NCI-H774 (cell line): Measurements from ENCODE around the gene ADAM15.

Experiments
- DNase-seq: peaks from one replicate; lab custom pipeline; 2025; lab: John Stamatoyannopoulos, UW

ADAM15 gene

GRCh38 chr1:155051777-155052398 lies 772 bp downstream of the ADAM15 start:
- DNase-seq, result no peak

DNA sequence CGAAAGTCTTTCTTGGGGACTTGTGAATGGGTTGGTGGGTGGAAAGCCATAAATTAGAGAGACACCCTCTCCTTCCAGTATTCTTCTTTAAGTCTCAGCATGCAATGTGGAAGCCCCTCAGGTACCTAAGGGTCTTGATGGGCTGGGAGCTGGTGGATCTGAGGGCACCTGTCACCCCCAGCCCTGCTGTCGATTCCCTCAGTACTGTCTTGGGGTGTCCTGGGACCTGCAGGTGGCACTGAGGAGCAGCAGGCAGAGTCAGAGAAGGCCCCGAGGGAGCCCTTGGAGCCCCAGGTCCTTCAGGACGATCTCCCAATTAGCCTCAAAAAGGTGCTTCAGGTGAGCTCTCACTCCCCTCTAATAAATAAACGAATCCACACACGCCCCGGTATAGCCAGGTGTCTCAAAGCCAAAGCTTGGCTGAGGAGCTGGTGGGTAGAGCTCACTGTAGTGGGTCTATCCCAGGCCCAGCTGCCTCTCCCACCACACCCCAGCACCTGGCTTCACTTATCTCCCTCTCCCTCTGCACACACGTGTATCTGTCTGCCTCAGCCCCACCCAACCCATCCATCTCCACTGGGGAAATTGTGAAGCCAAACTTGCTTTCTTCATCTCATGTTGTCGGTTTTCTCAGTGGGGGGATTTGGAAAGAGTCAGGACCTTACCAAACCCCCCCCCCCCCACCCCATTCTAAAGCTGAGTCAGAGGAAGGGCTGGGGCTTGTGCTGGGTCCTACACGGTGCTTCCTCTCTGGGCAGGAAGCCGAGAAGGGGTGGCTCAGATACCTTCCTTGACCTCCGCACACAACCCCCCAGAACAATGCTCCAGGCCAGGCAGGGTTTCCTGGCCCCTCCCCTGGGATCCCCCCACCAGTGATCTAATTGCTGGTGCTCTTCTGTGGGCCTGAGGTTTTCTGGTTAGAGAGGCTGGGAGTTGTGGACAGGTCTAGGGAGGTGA lies 1.6 kb downstream of the ADAM15 start:
- DNase-seq, result no peak

DNA sequence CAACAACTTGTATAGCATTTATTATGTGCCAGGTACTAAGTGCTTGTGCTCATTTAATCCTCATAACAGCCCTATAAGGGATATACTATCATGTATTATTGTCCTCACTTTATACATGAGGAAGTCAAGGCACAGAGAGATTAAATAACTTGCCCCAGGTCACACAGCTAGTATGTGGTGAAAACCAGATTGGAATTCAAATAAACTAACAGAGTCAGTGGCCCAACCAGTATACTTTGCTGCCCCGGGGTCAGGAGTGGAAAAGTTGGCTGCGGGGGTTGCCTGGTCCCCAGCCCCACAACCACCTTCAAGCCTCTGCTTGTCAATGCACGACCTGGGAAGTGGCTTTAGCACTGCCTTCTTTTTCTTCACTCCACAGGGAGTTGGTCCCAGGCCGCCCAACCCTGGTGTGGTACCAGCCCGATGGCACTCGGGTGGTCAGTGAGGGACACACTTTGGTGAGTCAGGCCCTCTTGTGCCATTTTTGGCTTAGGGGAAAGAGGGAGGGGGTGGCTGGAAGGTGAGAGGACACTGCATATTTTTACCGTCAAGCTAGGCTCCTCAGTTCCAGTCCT lies 2.5 kb downstream of the ADAM15 start:
- DNase-seq, result no peak

DNA sequence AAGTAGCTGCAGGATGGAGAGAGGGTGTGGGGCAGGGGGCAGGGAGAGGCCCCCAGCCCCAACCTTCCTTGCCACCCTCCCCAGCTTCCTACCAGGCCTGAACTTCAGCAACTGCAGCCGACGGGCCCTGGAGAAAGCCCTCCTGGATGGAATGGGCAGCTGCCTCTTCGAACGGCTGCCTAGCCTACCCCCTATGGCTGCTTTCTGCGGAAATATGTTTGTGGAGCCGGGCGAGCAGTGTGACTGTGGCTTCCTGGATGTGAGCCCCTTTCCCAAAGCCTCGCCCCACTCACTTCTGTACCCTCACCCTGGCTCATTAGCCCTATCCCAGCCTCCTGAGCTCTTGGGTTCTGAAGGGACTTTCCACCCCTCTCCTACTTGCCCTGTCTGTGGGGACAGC lies 6.0 kb downstream of the ADAM15 start:
- no peak for DNase-seq

DNA sequence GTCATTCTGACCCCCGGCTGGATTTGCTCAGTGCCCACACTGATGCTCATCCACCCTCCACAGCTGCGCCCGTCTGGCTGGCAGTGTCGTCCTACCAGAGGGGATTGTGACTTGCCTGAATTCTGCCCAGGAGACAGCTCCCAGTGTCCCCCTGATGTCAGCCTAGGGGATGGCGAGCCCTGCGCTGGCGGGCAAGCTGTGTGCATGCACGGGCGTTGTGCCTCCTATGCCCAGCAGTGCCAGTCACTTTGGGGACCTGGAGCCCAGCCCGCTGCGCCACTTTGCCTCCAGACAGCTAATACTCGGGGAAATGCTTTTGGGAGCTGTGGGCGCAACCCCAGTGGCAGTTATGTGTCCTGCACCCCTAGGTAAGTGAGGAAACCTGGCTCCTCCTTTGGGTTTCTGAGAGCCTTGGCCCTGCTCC lies 6.7 kb downstream of the ADAM15 start:
- DNase-seq, result no peak

DNA sequence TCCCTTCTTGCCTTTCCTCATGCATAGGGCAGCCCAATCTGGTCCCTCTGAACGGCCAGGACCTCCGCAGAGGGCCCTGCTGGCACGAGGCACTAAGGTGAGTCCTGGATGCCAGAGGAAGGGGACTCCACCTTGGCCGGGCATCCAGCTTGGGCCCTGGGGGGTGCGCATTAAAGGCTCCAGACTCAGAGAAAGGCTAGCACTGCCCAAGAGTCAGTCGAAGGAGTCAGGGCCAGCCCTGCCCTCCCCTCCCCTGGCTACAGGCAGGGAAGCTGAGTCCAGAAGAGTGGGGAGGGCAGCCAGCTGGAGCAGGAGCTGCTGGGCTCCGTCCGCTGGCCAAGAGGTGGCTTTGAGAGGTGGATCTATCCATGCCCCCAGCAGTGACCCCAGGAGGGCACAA lies 9.6 kb downstream of the ADAM15 start:
- no peak for DNase-seq

DNA sequence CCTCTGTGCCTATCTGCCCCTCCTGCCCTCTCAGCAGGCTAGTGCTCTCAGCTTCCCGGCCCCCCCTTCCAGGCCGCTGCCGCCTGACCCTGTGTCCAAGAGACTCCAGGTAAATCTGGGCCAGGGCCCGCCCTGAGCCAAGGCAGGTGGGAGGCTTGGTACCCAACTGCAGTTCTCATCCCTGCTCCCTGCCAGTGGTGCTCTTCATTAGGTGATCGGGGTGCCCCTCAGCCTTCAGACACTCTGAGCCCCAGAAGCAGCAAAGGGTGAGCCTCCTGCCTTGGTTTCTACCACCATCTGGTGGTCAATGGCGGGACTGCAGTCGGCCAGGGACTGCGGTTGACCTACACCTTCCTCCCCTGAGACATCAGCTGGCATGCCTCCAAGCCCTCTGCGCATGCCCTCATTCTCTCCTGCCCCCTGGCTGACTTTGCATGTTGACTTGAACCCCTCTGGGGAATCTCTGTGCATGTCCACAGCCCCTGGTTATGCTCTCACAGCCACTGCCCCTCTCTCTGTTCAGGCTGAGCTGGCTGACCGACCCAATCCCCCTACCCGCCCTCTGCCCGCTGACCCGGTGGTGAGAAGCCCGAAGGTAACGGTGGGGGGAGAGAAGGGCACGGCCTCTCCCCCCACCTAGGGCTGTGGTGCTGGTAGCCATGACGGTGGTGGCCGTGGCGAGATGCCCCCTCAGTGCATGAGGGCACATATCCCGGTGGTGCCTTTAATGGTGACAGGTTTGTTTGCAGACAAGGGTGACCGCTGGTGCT lies 10.4 kb downstream of the ADAM15 start:
- DNase-seq, result peak; percentile 69

DNA sequence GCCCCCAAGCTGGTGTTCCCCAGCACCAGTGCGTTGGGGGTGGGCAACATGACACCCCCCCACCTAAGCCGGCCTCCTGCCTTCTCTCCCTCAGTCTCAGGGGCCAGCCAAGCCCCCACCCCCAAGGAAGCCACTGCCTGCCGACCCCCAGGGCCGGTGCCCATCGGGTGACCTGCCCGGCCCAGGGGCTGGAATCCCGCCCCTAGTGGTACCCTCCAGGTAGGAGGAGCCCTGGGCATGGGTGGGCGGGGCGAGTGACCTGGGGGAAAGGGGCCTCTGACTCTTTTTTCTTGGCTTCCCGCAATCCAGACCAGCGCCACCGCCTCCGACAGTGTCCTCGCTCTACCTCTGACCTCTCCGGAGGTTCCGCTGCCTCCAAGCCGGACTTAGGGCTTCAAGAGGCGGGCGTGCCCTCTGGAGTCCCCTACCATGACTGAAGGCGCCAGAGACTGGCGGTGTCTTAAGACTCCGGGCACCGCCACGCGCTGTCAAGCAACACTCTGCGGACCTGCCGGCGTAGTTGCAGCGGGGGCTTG lies 11.1 kb downstream of the ADAM15 start:
- DNase-seq, result no peak

- DNase-seq, result no peak
These were observed 11.7 kb downstream of the ADAM15 start for GRCh38 chr1:155062702-155063411.

GRCh38 chr1:155063550-155064110 lies 12.5 kb downstream of the ADAM15 start, which contains the start of gene EFNA4:
TSS of gene EFNA4 (plus strand) at chr1:155063740. CDS start at chr1:155063824, 84 bp downstream.
- DNase-seq, result no peak

- DNase-seq, result no peak
These were observed 13.2 kb downstream of the ADAM15 start for GRCh38 chr1:155064111-155064831.

GRCh38 chr1:155064832-155065429 lies 13.8 kb downstream of the ADAM15 start:
- no peak for DNase-seq

- no peak for DNase-seq
These were observed 15.7 kb downstream of the ADAM15 start for GRCh38 chr1:155066777-155067176.

DNA sequence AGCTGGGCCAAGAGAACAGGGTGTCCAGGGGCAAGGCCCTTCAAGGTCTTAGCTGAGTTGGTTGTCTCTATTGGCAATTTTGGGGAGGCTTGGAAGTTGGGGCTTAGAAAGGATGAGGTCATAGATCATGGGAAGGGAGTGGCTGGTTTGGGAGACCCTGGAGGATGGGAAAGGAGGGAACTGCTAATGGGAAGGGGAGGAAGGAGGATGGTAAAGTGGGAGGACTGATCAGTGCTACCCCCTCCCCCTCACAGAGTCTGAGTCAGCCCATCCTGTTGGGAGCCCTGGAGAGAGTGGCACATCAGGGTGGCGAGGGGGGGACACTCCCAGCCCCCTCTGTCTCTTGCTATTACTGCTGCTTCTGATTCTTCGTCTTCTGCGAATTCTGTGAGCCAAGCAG lies 17.5 kb downstream of the ADAM15 start:
- no peak for DNase-seq

DNA sequence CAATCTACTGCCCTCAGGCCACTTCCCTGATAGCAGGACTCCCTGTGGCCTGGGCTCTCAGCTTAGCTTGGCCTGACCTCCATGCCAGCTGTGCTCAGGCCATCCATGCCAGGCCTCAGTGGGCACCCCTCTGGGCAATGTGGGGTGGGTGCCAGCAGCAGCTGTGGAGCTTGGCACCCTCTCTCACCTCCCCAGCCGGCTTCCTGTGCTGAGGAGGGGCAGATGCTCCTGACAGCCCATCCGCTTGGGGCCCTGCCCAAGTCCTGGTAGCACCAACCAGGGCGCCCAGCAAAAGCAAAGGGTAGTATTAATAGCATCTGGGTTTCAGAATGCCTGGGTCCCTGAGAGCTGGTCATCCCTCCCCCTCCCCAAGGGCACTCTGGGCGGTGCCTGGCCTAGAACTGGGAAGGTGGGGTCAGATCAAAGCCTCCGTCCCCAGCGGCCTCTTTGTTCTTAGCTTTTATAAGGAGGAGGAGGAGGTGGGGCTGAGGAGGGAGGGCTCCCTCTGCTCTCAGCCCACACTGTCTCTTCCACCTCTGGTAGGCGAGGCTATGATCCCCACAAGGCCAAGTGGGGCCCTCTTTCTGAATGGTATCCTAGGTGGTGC lies 18.5 kb downstream of the ADAM15 start:
- DNase-seq, result no peak

DNA sequence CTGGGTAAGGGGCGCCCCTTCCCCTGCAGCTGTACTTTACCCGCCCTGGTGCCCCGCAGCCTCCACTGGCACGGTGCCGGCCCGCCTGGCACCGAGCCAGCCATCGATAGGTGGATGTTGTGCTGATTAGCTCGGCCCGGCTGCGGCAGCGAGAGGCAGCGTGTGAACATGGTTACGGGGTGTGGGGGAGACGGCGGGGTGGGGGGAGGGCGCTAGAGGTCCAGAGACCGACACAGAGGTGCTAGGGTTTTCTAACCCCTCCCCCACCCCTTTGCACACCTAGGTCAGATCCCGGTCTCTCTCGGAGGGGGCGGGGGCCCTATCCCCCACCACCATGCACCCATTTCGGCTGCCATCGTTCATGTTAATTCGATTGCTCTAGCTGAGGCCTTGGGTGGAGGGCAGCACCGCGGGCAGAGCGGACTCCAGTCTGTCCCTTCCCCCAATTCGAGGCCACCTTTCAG lies 19.1 kb downstream of the ADAM15 start:
- no peak for DNase-seq

DNA sequence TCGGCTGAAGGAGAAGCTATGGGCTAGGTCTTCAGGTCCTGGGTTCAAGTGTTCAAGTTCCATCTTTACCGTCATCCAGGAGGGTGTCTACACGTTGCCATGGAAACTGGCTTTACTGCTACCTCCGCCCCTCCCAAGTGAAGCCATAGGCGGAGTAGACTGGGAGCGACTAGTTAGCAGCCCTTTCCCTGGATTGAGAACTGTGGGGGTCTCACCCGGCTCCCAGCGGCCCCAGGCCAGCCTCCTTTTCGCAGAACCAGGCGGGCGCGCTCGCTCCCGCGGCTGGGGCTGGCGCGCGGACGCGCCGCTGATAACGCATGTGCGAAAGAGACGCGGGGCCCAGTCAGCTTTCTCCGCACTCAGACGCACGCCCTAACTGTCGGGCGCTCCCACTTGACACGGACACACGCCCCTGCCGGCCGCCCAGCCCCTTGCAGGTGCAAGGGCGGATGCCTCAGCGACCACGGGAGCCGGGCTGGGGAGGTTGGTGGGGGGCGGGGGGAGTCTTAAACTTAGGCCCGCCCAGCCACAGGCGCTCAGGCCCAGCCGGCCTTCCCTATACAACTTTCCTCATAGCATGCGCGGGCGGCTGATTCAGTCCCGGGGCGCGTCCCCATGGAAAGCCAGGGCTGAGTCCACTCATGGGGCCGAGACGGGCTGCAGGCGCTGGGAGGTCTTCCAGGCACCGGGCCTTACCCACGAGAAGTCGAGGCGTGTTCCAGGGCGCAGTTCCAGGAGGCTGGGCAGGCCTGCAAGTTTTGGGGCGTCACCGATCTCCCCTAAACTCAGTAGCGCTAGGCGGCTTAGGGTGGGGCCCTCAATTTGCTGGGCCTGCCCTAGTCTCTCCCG lies 19.8 kb downstream of the ADAM15 start:
- peak; percentile 77 for DNase-seq

GRCh38 chr1:155071701-155072100 lies 20.6 kb downstream of the ADAM15 start:
- DNase-seq, result no peak
